Measurements from ENCODE around the gene GAS2L2. TPM values are rescaled to one million over a fixed set of nuclear protein-coding genes. Genes with fewer than 3 reads are reported as not detected.
"Not testable (repeated sequence)": the region's sequence is repeated elsewhere in the genome, so short reads cannot be mapped to it uniquely, and the experiment has no call there.

Gene GAS2L2
- total RNA-seq, 1 experiment from 2014 or later: not detected

DNA sequence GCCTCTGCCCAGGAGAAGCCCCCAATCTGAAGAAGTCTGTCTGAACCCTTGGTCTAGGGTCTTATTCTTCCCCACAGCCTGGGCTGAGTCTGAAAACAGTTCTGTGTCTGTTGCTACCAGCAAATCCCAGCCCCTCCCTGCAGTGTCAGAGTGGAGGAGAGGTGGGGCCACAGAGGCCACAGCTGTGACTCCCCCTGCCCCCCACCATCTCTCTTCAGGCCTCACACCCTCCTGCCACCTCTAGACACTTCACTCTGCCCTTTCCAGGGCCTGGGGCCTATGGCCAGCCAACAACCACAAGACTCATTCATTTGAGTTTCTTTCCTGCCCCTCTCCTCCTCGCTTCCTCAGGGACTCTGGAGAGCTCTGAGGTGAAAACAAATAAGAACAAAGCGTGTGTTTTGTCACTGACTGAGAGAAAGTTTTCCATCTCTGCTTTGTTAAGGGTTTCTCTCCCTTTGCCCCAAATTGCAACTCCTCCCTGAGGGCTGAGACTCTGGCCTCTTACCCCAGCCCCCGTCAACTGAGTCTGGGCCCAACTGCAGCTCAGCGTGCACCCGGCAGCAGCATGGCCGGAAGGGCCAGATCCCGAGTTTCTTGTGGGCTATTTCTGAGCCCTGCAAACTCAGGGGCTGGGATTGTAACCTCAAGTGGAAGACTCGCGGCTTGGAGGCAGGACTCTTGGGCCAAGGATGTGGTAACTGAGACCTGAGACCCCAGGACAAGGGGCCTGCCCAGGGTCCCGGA lies 20.8 kb upstream of the GAS2L2 start:
- DNase-seq (ENCODE audit: low read depth): no peak

DNA sequence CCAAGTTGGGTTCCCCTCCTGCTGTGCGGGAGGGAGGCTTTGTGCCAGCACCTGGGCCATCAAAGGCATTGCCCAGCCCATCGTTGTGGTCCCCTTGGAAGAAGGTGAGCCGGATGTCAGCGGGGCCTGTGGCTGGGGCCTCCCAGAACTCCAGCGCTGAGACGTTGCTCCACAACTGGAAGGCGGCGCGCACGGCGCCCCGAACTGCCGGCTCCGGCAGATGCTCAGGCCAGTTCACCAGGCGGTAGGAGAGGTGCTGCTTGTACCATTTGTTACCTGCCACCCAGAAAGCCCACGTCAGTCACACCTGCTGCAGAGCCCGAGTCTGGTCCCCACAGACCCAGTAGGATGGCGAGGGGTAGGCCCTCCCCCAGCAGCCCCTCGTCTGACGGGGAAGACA lies 20.1 kb upstream of the GAS2L2 start:
- DNase-seq (ENCODE audit: low read depth): no peak

DNA sequence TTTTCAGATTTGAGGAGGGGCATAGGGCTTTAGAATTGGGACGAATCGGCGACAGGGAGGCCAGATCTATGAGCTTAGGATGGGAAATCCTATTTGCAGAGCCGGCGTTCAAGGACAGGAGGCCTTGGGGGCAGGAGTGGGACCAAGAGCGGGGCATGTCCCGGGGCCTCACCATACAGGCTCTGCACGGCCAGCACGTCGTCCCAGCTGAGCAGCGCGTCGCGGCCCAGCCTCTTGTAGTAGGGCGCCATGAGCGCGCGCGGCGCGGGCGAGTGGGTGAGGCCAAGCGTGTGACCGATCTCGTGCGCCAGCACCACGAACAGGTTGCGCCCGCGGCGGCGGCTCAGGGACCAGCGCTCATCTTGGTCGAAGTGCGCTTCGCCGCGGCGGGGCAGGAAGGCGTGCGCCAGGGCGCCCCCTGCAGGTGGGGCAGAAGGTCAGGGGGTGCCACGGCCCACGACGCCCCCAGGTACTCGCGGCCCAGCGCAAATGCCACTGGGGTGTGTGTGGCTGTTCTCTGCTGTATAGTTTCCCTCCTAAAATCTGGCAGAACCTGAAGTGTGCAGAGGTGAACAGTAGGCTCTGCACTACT lies 17.0 kb upstream of the GAS2L2 start:
- DNase-seq (ENCODE audit: low read depth): no peak

DNA sequence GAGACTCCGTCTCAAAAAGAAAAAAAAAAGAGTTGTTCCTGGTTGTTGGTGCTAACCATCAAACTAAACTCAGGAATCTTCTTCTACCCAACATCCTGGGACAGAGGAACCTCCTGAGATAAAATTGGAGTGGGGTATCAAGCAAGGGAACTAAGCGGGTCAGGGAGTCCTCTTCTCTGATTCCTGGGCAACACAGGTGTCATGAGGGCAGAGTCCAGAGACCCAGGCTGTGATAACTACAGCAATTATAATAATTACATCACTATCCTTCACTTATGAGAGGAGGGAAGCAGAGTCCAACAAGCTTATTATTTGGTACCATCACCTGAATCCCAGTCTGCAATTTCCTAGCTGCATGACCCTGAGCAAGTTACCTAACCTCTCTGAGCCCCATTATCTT lies 15.8 kb upstream of the GAS2L2 start:
- DNase-seq (ENCODE audit: low read depth): no peak

DNA sequence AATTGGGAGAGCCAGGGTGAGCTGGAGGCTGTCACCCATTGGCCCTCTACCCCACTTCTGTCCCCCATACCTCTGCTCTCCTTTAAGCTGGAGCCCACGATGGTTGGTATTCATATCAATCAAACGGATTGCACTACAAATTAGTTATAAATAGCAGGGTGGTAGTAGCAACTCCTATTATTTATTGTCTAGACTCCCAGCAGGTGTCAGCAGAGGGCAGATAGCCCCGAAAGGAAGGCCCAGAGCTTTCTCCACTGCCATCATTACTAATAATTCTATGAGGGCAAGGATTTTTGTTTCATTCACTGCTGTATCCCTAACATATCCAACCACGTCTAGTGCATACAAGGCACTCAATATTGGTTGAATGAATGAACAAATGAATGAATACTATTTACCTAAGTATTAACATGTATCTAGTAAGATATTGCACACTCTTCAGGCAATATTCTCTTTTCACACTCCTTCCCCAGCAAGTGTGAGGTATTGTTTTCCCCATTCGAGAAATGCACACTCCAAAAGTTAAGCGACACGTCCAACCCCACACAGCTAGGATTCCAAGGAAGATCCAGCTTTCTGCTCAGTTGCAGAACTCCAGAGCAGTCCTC lies 14.0 kb upstream of the GAS2L2 start:
- peak; percentile 44 for DNase-seq (ENCODE audit: low read depth)

DNA sequence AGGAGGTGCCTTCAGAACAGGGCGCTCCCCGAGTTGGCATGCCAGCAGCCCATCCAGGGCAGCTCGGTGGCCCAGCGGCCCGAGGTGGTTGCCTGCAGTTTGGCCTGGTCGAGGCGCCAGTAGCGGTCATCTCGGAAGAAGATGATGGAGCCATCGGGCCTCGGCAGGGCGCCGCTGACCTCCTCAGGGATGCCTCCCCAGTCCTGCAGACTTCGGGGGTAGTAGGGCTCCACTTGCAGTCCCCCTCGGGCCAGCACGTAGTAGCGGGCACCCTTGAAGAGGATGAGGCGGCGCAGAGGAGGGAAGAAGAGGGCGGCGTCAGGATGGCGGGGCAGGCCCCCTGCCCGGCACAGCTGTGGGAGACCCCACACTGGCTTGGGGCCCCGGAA lies 13.4 kb upstream of the GAS2L2 start:
- no peak for DNase-seq (ENCODE audit: low read depth)

DNA sequence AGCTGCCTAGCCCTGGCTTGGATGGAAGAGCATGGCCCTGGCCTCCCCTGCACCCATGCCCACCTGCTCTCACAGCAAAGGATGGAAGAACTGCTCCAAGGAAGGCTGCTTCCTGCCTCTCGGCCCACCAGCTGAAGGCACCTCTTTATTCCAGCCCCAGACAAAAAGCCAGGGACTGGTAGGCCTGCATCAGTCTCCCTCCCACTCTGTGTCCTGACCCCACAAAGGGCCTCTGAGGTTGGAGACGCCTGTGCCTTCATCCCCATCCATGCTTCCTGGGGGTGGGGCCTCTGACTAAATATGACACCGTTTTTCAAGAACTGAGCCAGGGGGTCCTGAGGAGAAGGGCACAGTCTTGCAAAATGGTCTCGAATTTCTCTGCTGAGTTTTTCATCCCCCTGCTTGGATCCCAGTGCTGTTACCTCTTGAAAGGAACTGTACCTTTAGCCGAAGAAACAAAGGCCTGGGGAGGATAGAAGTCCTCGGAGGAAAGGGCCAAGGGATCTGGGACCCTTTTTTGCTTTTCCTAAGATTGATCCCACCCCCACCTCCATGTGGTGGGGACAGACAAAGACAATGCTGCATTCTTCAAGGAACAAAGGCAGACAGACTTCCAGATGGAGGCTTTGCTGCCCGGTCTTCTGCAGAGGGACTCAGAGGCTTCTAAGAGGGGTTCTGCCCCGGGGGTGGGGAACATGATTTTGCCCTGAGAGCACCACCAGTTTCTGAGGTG lies 12.9 kb upstream of the GAS2L2 start:
- no peak for DNase-seq (ENCODE audit: low read depth)

DNA sequence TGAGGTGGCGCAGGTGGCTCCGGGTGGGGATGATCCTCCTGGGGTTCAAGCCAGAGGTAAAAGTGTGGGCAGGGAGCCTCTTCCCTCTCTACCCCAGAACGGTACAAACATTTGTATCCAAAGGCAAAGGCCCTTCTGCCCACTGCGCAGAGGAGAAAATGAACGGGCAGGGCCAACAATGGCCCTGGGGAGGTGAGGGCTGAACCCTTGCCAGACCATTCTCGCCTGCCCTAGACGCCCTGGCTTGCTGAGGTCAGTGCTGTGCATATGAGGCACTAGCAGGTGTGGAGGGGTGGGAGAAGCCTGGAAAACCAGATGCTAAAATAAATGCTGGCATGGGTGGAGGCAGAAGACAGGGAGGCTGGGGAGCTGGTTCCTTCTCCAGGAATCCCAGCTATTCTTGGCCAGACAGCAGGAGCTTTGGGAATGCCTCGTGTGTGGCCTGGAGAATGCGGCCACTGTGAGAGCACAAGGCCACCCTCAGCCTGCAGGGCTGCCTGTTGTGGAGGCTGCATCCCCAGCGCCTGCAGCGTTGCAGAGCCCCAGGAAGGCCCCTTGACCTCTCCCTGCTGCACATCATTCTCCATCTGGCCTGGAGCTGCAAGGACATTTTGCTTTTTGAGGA lies 12.2 kb upstream of the GAS2L2 start:
- no peak for DNase-seq (ENCODE audit: low read depth)

DNA sequence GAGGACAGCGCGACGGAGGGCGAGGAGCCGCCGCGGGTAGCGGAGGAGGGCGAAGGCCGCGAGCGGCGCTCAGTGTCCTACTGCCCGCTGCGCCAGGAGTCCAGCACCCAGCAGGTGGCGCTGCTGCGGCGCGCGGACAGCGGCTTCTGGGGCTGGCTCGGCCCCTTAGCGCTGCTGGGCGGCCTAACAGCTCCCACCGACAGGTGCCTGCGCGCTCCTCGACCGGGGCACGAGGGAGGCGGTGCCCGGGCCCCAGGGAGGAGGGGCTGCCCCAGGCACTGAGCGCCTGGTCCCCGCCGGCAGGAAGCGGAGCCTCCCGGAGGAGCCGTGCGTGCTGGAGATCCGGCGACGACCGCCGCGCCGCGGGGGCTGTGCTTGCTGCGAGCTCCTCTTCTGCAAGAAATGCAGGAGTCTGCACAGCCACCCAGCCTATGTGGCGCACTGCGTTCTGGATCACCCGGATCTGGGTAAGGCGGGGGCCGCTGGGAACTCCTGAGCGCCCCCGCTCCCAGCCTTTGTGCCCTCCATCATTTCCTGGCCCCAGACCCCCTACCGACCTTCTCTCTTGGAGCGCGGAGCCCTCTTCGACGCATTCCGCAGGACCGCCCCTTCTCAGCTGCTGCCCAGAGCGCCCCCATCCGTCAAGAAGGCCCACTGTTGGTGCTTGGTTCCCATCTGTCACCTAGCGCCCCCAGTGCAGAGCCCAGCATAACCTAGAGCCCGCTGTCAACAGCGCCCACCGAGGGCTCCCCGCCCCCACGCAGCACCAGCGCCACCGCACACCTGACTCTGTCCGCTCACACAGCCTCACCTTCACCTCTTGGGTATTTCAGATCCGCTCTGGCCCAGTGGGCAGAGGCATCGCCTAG lies 11.3 kb upstream of the GAS2L2 start:
- peak; percentile 80 for DNase-seq (ENCODE audit: low read depth)

DNA sequence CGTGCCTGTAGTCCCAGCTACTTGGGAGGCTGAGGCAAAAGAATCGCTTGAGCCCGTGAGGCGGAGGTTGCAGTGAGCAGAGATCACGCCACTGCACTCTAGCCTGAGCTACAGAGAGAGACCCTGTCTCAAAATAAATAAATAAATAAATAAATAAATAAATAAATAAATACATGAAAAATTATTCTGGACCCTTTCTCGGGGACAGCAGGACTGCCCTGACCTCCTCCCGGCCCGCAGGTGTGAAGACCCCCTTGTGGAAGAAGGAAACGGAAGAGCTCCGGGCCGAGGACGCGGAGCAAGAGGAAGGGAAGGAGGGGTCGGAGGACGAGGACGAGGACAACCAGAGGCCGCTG lies 10.7 kb upstream of the GAS2L2 start:
- no peak for DNase-seq (ENCODE audit: low read depth)

DNA sequence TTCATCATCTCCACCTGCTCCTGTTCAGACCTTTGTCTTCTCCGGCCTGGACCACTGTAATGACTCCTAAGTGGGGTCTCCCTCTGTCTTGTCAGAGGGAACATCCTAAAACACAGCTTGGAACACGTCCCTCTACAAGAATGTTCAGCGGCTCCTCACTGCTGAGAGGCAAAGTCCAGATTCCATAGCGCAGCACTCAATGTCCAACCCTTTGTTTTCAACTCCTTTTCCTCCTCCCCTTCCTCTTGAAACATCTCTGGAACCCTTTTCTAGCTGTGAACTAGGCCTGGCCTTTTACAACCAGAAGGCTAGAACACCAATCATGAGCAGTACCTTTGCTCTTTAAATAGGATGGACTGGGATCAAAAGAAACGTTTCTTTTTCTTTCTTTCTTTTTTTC lies 8.6 kb upstream of the GAS2L2 start:
- DNase-seq (ENCODE audit: low read depth): no peak

DNA sequence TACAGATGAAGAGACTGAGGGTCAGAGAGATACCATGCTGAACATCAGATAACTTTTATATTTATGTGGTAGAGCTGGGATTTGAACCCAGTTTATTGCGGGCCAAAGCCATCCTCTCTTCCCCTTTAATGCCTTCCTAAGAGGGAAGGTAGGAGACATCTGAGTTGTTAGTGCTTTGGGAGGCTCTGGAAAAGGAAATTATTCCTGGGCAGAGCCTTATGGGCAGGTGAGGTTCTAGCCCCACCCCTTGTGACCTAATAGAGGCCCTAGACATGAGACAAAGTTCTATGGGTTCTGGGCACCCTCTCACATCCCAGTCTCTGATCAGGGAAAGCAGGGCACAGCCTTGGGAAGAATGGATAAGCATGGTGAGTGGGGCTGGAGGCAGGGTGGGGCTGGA lies 7.5 kb upstream of the GAS2L2 start, which contains the start of gene C17orf50:
TSS of gene C17orf50 (plus strand) at position 301 of the 400 bp plus-strand sequence. CDS start at position 356, 55 bp downstream.
- no peak for DNase-seq (ENCODE audit: low read depth)

DNA sequence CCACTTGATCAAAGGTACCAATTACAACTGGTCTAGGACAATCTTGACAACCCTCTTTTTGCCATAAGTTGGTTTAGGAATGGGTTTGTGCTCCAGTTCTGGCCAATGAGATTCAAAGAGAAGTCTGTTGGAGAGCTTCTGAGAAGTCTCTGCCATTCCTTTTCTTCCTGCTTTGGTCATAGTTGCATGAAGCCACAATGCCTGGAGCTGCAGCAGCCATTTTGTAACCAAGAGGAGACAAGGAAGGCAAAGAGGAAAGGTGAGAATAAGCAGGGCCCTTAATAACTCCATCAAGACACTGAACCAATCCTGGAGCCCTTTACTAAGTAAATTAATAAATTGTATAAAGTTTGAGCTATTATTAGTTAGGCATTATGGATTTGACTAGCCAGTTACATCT lies 4.2 kb upstream of the GAS2L2 start:
- no peak for DNase-seq (ENCODE audit: low read depth)

DNA sequence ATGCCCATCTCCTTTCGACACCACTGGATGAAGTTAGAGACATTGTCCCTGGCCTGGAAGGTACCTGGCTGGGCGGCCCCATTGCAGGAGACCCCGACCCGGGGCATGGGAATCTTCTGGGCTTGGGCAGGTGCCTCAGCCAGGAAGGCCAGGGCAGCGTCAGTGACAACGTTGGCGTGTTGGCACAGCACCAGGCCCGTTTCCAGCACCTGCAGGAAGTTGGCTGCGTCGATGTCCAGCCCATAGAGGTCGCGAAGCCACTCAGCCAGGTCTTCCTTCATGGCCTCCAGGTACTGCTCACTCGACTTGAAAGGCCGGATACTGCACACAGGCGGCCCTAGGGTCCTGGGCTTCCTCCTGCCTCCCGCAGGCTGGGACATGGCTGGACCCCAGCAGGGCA lies 568 bp downstream of the GAS2L2 start:
- DNase-seq (ENCODE audit: low read depth): no peak

DNA sequence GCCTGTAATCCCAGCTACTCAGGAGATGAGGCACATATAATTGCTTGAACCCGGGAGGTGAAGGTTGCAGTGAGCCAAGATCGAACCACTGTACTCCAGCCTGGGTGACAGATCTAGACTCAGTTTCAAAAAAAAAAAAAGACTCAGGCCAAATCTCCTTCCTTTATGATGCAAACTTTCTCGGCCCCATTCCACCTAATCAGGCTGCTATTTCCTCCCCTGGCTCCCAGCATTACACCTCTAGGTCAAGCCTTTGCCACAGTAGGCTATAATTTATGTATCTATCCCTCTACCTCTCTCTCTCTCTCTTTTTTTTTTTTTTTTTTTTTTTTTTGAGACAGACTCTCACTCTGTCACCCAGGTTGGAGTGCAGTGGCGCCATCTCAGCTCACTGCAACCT lies 1.5 kb downstream of the GAS2L2 start:
- DNase-seq (ENCODE audit: low read depth): not testable (repeated sequence)

DNA sequence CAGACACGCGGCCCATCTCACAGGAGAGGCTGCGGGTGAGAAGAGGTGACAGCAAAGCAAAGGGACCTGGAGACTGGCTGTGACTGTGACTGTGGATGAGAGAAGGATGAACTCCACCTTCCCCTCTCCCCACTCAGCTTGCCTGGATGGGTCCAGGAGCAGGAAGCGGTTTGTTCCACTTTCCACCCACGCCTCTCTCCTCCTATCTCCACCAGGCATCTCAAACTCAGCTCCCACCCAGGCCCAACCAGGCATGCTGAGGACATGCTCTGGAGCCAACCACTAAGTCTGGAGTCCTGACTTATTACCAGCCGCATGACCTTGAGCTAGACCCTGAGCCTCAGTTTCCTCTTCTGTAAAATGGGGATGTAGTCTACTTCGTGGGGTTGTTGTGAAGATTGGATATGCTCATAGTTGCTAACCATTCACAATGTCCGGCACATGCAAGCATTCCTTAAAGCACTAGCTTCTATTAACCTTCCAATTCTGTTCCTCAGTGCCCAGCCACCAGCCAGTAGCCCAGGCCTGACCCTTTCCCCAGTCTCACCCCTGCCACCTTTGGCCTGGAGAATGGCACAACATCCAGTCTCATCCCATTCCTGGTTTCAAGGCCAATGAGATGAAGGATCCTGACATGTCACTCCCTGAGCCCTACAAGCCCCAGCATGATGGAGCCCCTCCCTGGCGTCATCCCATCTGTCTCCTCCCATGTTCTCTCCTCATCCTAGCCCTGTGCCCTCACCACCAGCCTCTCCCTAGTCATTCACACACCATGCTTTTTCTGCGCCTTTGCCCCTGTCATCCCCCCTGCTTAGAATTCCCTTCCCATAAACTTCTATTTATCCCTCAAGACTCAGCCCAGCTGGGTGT lies 2.3 kb downstream of the GAS2L2 start:
- no peak for DNase-seq (ENCODE audit: low read depth)

DNA sequence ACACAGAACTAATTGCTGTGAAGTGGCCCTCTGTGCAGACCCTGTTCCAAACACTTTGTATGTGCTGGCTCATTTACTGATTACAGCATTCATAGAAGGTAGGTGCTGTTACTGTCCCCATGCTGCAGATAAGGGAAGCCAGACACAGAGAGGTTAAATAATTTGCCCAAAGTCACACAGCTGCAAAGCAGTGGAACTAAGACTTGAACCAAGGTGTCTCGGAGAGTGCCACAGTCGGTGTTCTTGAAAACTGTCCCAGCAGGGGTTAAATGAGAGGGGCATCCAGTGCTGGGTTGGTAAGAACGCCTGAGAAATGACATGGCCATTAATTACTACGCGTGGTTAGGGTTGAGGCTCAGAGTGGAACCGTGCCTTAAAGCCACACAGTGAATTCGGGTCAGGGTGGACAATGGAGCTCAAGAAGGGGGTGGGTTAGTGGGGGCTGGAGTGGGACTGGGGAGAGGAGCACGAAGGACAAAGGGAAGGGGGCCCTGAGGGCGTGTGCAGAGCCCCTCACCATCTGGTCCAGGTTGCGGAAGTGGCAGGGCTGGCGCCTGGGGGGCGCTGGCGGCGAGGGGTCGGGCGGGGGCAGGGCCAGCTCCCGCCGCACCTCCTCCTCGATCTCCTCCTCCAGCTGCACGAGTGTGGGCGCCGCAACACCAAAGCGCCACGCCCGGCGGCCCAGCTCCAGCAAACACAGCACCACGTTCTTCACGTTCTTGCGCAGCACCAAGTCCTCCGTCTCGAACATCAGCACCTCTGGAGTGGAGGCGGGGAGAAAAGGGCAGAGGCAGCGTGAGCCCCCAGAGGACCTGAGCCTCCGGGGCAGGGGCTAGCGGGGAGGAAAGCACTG lies 3.3 kb downstream of the GAS2L2 start:
- no peak for DNase-seq (ENCODE audit: low read depth)

DNA sequence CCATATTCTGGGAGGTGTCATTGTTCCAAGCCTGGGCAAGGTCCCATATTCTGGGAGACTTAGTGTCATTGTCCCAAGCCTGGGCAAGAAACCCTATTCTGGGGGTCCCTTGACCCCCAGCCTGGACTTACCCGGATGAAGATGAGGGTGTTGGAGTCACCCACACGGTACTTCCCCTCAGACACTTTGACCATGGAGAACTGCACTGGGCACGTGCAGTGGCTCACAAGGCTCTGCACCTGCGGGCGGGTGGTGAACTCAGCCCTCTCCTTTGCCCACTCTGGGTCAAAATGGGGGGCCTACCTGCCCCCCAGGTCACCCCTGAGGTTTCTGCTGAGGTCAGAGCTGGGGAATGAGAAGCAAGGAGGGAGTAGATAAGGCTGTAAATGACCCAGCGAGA lies 4.1 kb downstream of the GAS2L2 start:
- DNase-seq (ENCODE audit: low read depth): no peak

DNA sequence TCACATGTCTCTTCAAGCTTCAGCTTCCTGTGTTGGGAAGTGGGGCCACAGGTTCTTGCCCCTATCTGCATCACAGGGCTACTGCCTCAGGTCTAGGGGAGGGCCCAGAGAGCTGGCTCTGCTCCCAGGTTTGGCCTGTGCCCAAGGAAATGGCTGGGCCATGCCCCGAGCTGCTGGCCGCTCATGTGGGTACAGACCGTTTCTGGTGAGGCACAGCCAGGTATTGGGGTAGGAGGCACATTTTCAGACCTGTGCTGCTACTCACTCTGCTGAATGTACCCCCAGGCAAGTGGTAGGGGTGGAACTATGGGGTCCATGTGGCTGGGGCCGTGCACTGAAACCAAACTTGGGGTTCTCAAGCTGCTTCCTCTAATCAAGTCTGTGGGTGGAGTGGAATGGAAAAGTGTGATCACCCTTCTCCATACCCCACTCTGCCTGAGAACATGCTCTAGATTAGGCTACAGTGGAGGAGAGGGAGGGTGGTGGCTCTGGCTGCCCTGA lies 4.6 kb downstream of the GAS2L2 start:
- DNase-seq (ENCODE audit: low read depth): no peak
